ENCODE results near the gene SERPING1.

SERPING1 gene

GRCh38 chr11:57597916-57598830 is 688 bp downstream of the SERPING1 start:
- H3K9ac ChIP-seq (ENCODE audit: low read length) = peak overlapping the region; percentile 7
- no peaks in the 10 kb centered on the region for H3K27me3 ChIP-seq (ENCODE audit: control insufficient read depth, insufficient read depth, low read length)
- no peak overlapping the region; the same call in 1 of the 2 replicates for H3K27ac ChIP-seq (ENCODE audit: low read depth, low read length)
- H3K4me1 ChIP-seq (ENCODE audit: control insufficient read depth, insufficient read depth, low read length) = peaks cover 25% of the 10 kb centered on the region
- H3K36me3 ChIP-seq (ENCODE audit: control insufficient read depth, insufficient read depth, low read length) = peaks cover 5% of the 10 kb centered on the region; the same call in 1 of the 2 replicates
- peak overlapping the region; percentile 60 for H3K4me3 ChIP-seq (ENCODE audit: low read depth, low read length)
- H3K9me3 ChIP-seq (ENCODE audit: control insufficient read depth, insufficient read depth, low read depth, low read length) = no peaks in the 10 kb centered on the region

GRCh38 chr11:57598831-57599155 is 1.3 kb downstream of the SERPING1 start:
- H3K9ac ChIP-seq (ENCODE audit: low read length) = no peak overlapping the region
- H3K4me3 ChIP-seq (ENCODE audit: low read depth, low read length) = peak overlapping the region; percentile 60
- peaks cover 5% of the 10 kb centered on the region; the same call in 1 of the 2 replicates for H3K36me3 ChIP-seq (ENCODE audit: control insufficient read depth, insufficient read depth, low read length)
- H3K27me3 ChIP-seq (ENCODE audit: control insufficient read depth, insufficient read depth, low read length) = no peaks in the 10 kb centered on the region
- H3K27ac ChIP-seq (ENCODE audit: low read depth, low read length) = no peak overlapping the region
- H3K9me3 ChIP-seq (ENCODE audit: control insufficient read depth, insufficient read depth, low read depth, low read length) = no peaks in the 10 kb centered on the region
- peaks cover 25% of the 10 kb centered on the region for H3K4me1 ChIP-seq (ENCODE audit: control insufficient read depth, insufficient read depth, low read length)

- Histone ChIP-seq H3K36me3 (ENCODE audit: control insufficient read depth, insufficient read depth, low read length) (peaks cover 5% of the 10 kb centered on the region; the same call in 1 of the 2 replicates), H3K4me1 (ENCODE audit: control insufficient read depth, insufficient read depth, low read length) (peaks cover 25% of the 10 kb centered on the region), H3K9me3 (ENCODE audit: control insufficient read depth, insufficient read depth, low read depth, low read length) (no peaks in the 10 kb centered on the region), H3K9ac (ENCODE audit: low read length) (no peak overlapping the region), H3K27me3 (ENCODE audit: control insufficient read depth, insufficient read depth, low read length) (no peaks in the 10 kb centered on the region), H3K27ac (ENCODE audit: low read depth, low read length) (no peak overlapping the region), H3K4me3 (ENCODE audit: low read depth, low read length) (no peak overlapping the region)
These were observed 1.9 kb downstream of the SERPING1 start for GRCh38 chr11:57599381-57599780.

- H3K9me3 ChIP-seq (ENCODE audit: control insufficient read depth, insufficient read depth, low read depth, low read length) = no peaks in the 10 kb centered on the region
- no peak overlapping the region for H3K4me3 ChIP-seq (ENCODE audit: low read depth, low read length)
- H3K36me3 ChIP-seq (ENCODE audit: control insufficient read depth, insufficient read depth, low read length) = peaks cover 10% of the 10 kb centered on the region
- peaks cover 25% of the 10 kb centered on the region for H3K4me1 ChIP-seq (ENCODE audit: control insufficient read depth, insufficient read depth, low read length)
- no peak overlapping the region for H3K9ac ChIP-seq (ENCODE audit: low read length)
- no peak overlapping the region for H3K27ac ChIP-seq (ENCODE audit: low read depth, low read length)
- H3K27me3 ChIP-seq (ENCODE audit: control insufficient read depth, insufficient read depth, low read length) = no peaks in the 10 kb centered on the region
These were observed 3.8 kb downstream of the SERPING1 start for GRCh38 chr11:57601297-57601696.

- no peaks in the 10 kb centered on the region for H3K9me3 ChIP-seq (ENCODE audit: control insufficient read depth, insufficient read depth, low read depth, low read length)
- peaks cover 4% of the 10 kb centered on the region; the same call in 1 of the 2 replicates for H3K4me1 ChIP-seq (ENCODE audit: control insufficient read depth, insufficient read depth, low read length)
- peaks cover 19% of the 10 kb centered on the region for H3K36me3 ChIP-seq (ENCODE audit: control insufficient read depth, insufficient read depth, low read length)
- no peak overlapping the region for H3K4me3 ChIP-seq (ENCODE audit: low read depth, low read length)
- no peak overlapping the region for H3K27ac ChIP-seq (ENCODE audit: low read depth, low read length)
- H3K9ac ChIP-seq (ENCODE audit: low read length) = no peak overlapping the region
- H3K27me3 ChIP-seq (ENCODE audit: control insufficient read depth, insufficient read depth, low read length) = no peaks in the 10 kb centered on the region
These were observed 7.0 kb downstream of the SERPING1 start for GRCh38 chr11:57604296-57605027.

GRCh38 chr11:57605028-57605420 is 7.5 kb downstream of the SERPING1 start:
- no peaks in the 10 kb centered on the region for H3K27me3 ChIP-seq (ENCODE audit: control insufficient read depth, insufficient read depth, low read length)
- peaks cover 5% of the 10 kb centered on the region for H3K4me1 ChIP-seq (ENCODE audit: control insufficient read depth, insufficient read depth, low read length)
- peaks cover 19% of the 10 kb centered on the region for H3K36me3 ChIP-seq (ENCODE audit: control insufficient read depth, insufficient read depth, low read length)
- H3K27ac ChIP-seq (ENCODE audit: low read depth, low read length) = no peak overlapping the region
- no peaks in the 10 kb centered on the region for H3K9me3 ChIP-seq (ENCODE audit: control insufficient read depth, insufficient read depth, low read depth, low read length)
- H3K9ac ChIP-seq (ENCODE audit: low read length) = no peak overlapping the region
- H3K4me3 ChIP-seq (ENCODE audit: low read depth, low read length) = no peak overlapping the region

GRCh38 chr11:57610170-57610569 is 12.7 kb downstream of the SERPING1 start:
- no peak overlapping the region for H3K27ac ChIP-seq (ENCODE audit: low read depth, low read length)
- peaks cover 27% of the 10 kb centered on the region for H3K36me3 ChIP-seq (ENCODE audit: control insufficient read depth, insufficient read depth, low read length)

GRCh38 chr11:57614234-57614772 is 16.8 kb downstream of the SERPING1 start:
- Histone ChIP-seq H3K4me3 (ENCODE audit: low read depth, low read length) (no peak overlapping the region), H3K4me1 (ENCODE audit: control insufficient read depth, insufficient read depth, low read length) (peaks cover 19% of the 10 kb centered on the region), H3K9me3 (ENCODE audit: control insufficient read depth, insufficient read depth, low read depth, low read length) (0 out of 2 replicates have a peak, but pooled peaks cover 2% of the 10 kb centered on the region), H3K27me3 (ENCODE audit: control insufficient read depth, insufficient read depth, low read length) (no peaks in the 10 kb centered on the region), H3K36me3 (ENCODE audit: control insufficient read depth, insufficient read depth, low read length) (peaks cover 15% of the 10 kb centered on the region), H3K9ac (ENCODE audit: low read length) (no peak overlapping the region), H3K27ac (ENCODE audit: low read depth, low read length) (no peak overlapping the region)

More at GRCh38 chr11:57610170-57610569, 12.7 kb downstream of the SERPING1 start:
- Histone ChIP-seq H3K27me3 (ENCODE audit: control insufficient read depth, insufficient read depth, low read length) (no peaks in the 10 kb centered on the region), H3K9me3 (ENCODE audit: control insufficient read depth, insufficient read depth, low read depth, low read length) (no peaks in the 10 kb centered on the region), H3K4me1 (ENCODE audit: control insufficient read depth, insufficient read depth, low read length) (peaks cover 19% of the 10 kb centered on the region), H3K9ac (ENCODE audit: low read length) (no peak overlapping the region), H3K4me3 (ENCODE audit: low read depth, low read length) (no peak overlapping the region)

GRCh38 chr11:57615308-57615707 is 17.8 kb downstream of the SERPING1 start:
- Histone ChIP-seq H3K4me1 (ENCODE audit: control insufficient read depth, insufficient read depth, low read length) (peaks cover 11% of the 10 kb centered on the region; the same call in 1 of the 2 replicates), H3K4me3 (ENCODE audit: low read depth, low read length) (no peak overlapping the region), H3K27me3 (ENCODE audit: control insufficient read depth, insufficient read depth, low read length) (no peaks in the 10 kb centered on the region), H3K9me3 (ENCODE audit: control insufficient read depth, insufficient read depth, low read depth, low read length) (peaks cover 9% of the 10 kb centered on the region), H3K36me3 (ENCODE audit: control insufficient read depth, insufficient read depth, low read length) (peaks cover 15% of the 10 kb centered on the region), H3K9ac (ENCODE audit: low read length) (no peak overlapping the region), H3K27ac (ENCODE audit: low read depth, low read length) (no peak overlapping the region)

GRCh38 chr11:57616595-57616994 is 19.1 kb downstream of the SERPING1 start:
- H3K4me1 ChIP-seq (ENCODE audit: control insufficient read depth, insufficient read depth, low read length) = peaks cover 11% of the 10 kb centered on the region; the same call in 1 of the 2 replicates
- peaks cover 9% of the 10 kb centered on the region for H3K9me3 ChIP-seq (ENCODE audit: control insufficient read depth, insufficient read depth, low read depth, low read length)
- H3K9ac ChIP-seq (ENCODE audit: low read length) = no peak overlapping the region
- H3K4me3 ChIP-seq (ENCODE audit: low read depth, low read length) = no peak overlapping the region
- peaks cover 12% of the 10 kb centered on the region for H3K36me3 ChIP-seq (ENCODE audit: control insufficient read depth, insufficient read depth, low read length)
- no peaks in the 10 kb centered on the region for H3K27me3 ChIP-seq (ENCODE audit: control insufficient read depth, insufficient read depth, low read length)
- H3K27ac ChIP-seq (ENCODE audit: low read depth, low read length) = no peak overlapping the region

All from HUES6 (cell line).